A673 (cell line): ENCODE measurements around the gene MYO7B. TPM values are rescaled to one million over a fixed set of nuclear protein-coding genes. Genes with fewer than 3 reads are reported as not detected.

Experiments used
- BruUV-seq: library from RNA; stranded (reverse); fragments of 400-500 nt; replicated peaks from 2 replicates; lab custom pipeline; 2021; lab: Mats Ljungman, UMichigan
- CTCF ChIA-PET: fragments of 300-600 bp; sonication (Branson Sonifier 250); formaldehyde crosslinking; loops from one replicate; lab custom pipeline; 2022; ENCODE audit warnings: antibody characterized with exemption; lab: Charles Lee
- POLR2A ChIA-PET: fragments of 300-600 bp; sonication (Branson Sonifier 250); formaldehyde crosslinking; loops from one replicate; lab custom pipeline; 2022; ENCODE audit warnings: antibody characterized with exemption; ENCODE audit not compliant: low non-redundant PET; lab: Charles Lee
- DNase-seq: peaks from one replicate; pipeline ENCODE4 v3.0.0-alpha.2; 2015; ENCODE audit warnings: low spot score
- H3K27ac ChIP-seq: fragments of 200-600 bp; sonication (generic); 2 replicates; pipeline ENCODE4 v1.5.1; 2016; ENCODE audit warnings: mixed run types, low read depth, mild to moderate bottlenecking, mixed read lengths, antibody characterized with exemption, low read length; ENCODE audit not compliant: poor library complexity, severe bottlenecking
- H3K27me3 ChIP-seq: fragments of 200-600 bp; sonication (generic); replicated peaks from 2 replicates; pipeline ENCODE4 v1.6.1; 2017; ENCODE audit warnings: mixed run types, low read depth, mild to moderate bottlenecking, mixed read lengths, antibody characterized with exemption, low read length; ENCODE audit not compliant: insufficient read depth, poor library complexity
- H3K36me3 ChIP-seq: fragments of 200-600 bp; sonication (generic); 2 replicates; pipeline ENCODE4 v1.6.1; 2016; ENCODE audit warnings: mixed run types, mild to moderate bottlenecking, mixed read lengths, antibody characterized with exemption, low read length; ENCODE audit not compliant: insufficient read depth, poor library complexity, severe bottlenecking
- H3K4me1 ChIP-seq: fragments of 200-600 bp; sonication (generic); 2 replicates; pipeline ENCODE4 v1.6.1; 2017; ENCODE audit warnings: mixed run types, mild to moderate bottlenecking, mixed read lengths, antibody characterized with exemption, low read length; ENCODE audit not compliant: insufficient read depth, poor library complexity, severe bottlenecking
- H3K4me3 ChIP-seq: fragments of 200-600 bp; sonication (generic); 2 replicates; pipeline ENCODE4 v1.5.1; 2016; ENCODE audit warnings: low read depth, mixed run types, mild to moderate bottlenecking, mixed read lengths, low read length; ENCODE audit not compliant: poor library complexity, severe bottlenecking
- H3K9me3 ChIP-seq: fragments of 200-600 bp; sonication (generic); 2 replicates; pipeline ENCODE4 v1.6.1; 2016; ENCODE audit warnings: mixed run types, low read depth, mild to moderate bottlenecking, mixed read lengths, antibody characterized with exemption, low read length; ENCODE audit not compliant: poor library complexity, severe bottlenecking
- CTCF ChIP-seq: fragments of 300-800, 200-600 bp; sonication (generic); conservative IDR thresholded peaks from 2 replicates; pipeline ENCODE4 v1.5.1; 2017; ENCODE audit warnings: low read depth, mild to moderate bottlenecking, antibody characterized with exemption, low read length, moderate library complexity, mixed read lengths
- EZH2 ChIP-seq: fragments of 200-600 bp; sonication (generic); IDR thresholded peaks from 2 replicates; pipeline ENCODE4 v1.6.1; 2017; ENCODE audit warnings: borderline replicate concordance, low read depth, mild to moderate bottlenecking, mixed read lengths, antibody characterized with exemption, low read length; ENCODE audit not compliant: poor library complexity, severe bottlenecking
- intact Hi-C: fragments of 100-400 bp; cut with micrococcal nuclease; formaldehyde crosslinking; loops from one replicate; pipeline ENCODE4 v1.10.0; 2022; ENCODE audit not compliant: unreplicated experiment
- total RNA-seq: library from RNA; stranded (reverse); gene quantifications from 2 replicates; pipeline ENCODE4 v1.2.3, GENCODE V29; 2021

Gene MYO7B
- total RNA-seq, 1 experiment from 2014 or later: 0.24 TPM

GRCh38 chr2:127653421-127654083, 118.1 kb downstream of the MYO7B start:
- Histone ChIP-seq H3K4me3 (no peak overlapping the region), H3K9me3 (no peaks in the 10 kb centered on the region), H3K27ac (no peak overlapping the region), H3K27me3 (no peaks in the 10 kb centered on the region), H3K36me3 (no peaks in the 10 kb centered on the region), H3K4me1 (peaks cover 5% of the 10 kb centered on the region)
- CTCF ChIA-PET: interaction anchor here (0.8 kb wide), 1 partner anchor 62 kb away, joined by 3 read pairs; no protein-coding TSS in a partner anchor
- no TSS peak for BruUV-seq
- no peak for TF ChIP-seq CTCF
- no peak for TF ChIP-seq EZH2
- intact Hi-C loops: no loop called here
- POLR2A ChIA-PET: no interaction called here
- DNase-seq: no peak

GRCh38 chr2:127654084-127654837, 118.8 kb downstream of the MYO7B start:
- intact Hi-C loops: no loop called here
- H3K4me1 ChIP-seq: peaks cover 5% of the 10 kb centered on the region
- no TSS peak for BruUV-seq

GRCh38 chr2:127654838-127655175, 119.3 kb downstream of the MYO7B start:
- Histone ChIP-seq H3K27me3 (no peaks in the 10 kb centered on the region), H3K36me3 (no peaks in the 10 kb centered on the region), H3K27ac (no peak overlapping the region), H3K4me3 (no peak overlapping the region), H3K4me1 (no peaks in the 10 kb centered on the region), H3K9me3 (no peaks in the 10 kb centered on the region)
- ChIA-PET CTCF (no interaction called here), POLR2A (no interaction called here)
- no TSS peak for BruUV-seq
- TF ChIP-seq CTCF (no peak), EZH2 (no peak)
- intact Hi-C loops: no loop called here
- DNase-seq: no peak

More at GRCh38 chr2:127654084-127654837, 118.8 kb downstream of the MYO7B start:
- no peak overlapping the region for H3K4me3 ChIP-seq
- H3K9me3 ChIP-seq: no peaks in the 10 kb centered on the region
- H3K36me3 ChIP-seq: no peaks in the 10 kb centered on the region
- TF ChIP-seq CTCF: no peak
- TF ChIP-seq EZH2: no peak
- ChIA-PET POLR2A (no interaction called here), CTCF (interaction anchor here (0.8 kb wide), 1 partner anchor 63 kb away, joined by 3 read pairs; no protein-coding TSS in a partner anchor)
- DNase-seq: no peak
- no peak overlapping the region for H3K27ac ChIP-seq
- H3K27me3 ChIP-seq: no peaks in the 10 kb centered on the region
